ENCODE data around the gene METAP1D.

Gene METAP1D

DNA sequence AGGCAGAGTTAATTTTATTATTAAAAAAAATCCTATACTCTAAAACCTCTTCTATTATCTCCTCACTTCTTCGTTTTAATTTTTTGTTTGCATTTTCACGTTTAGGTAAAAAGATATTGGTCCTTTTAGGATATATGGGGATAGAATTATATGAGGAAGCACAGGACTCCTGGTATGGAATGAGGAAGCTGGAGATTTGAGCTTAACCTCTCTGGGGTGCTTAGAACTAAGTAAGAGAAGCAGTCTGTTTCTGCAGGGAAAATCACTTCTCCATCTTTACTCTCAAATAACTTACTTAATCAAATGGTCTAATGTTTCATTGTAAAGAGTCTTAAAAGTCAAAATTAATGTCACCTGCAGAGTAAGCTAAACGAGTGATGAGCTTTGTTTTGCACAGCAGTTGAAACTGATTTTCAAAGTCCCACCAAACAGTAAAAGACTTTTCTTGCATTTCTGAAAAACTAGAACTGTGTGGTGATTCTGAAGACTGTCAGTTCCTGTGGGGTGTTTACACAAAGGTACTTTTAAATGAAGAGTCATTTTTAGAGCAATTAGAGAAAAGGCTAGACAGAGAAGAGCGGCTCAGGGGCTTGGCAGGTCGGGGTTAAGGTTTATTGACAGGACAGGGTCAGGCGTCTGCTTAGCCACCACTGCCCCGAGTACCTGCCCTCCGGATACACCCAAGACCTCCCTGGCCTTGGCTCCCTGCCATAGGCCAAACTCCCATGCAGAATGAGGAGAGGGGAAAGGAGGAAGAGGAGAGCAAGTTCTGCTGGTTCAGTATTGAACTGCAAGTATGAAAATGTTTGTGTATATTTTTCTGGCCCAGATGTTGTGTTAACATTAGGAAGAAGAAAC, 21.6 kb downstream of the METAP1D start:
- no peak for DNase-seq (ENCODE audit: low read depth, low spot score)
- Histone ChIP-seq H3K27ac (ENCODE audit: low read length) (no peak overlapping the region), H3K27me3 (ENCODE audit: control insufficient read depth, insufficient read depth, low read length) (no peaks in the 10 kb centered on the region), H3K36me3 (ENCODE audit: control insufficient read depth, insufficient read depth, low read length) (no peaks in the 10 kb centered on the region), H3K9me3 (ENCODE audit: control insufficient read depth, insufficient read depth, low read length) (no peaks in the 10 kb centered on the region), H3K4me3 (ENCODE audit: low read length) (no peak overlapping the region), H3K4me1 (ENCODE audit: control insufficient read depth, insufficient read depth, low read length) (no peaks in the 10 kb centered on the region)
- WGBS (ENCODE audit: insufficient coverage, insufficient read length): 100% methylated on average over 2 of the region's 8 CpGs

DNA sequence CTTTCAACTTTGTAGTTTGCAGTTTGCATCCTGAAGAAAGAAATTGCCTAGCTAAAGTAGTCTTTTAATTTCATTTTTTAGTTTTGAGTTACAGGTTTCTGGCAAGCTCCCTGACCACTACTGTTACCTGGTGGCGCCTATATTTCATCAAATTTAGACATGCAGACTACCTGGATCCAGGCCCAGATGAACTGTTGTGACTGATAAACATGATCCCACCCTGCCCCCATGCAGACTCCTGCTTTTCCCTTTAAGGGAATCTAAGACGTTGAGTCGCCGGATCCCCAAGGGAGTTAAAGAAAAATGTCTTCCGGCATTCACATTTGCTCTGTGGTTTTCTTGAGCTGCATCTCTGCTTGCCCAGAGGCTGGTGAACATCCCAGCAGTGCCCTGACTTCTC, 22.2 kb downstream of the METAP1D start:
- H3K36me3 ChIP-seq (ENCODE audit: control insufficient read depth, insufficient read depth, low read length): no peaks in the 10 kb centered on the region
- no peak overlapping the region for H3K27ac ChIP-seq (ENCODE audit: low read length)
- no peaks in the 10 kb centered on the region for H3K9me3 ChIP-seq (ENCODE audit: control insufficient read depth, insufficient read depth, low read length)
- no peaks in the 10 kb centered on the region for H3K27me3 ChIP-seq (ENCODE audit: control insufficient read depth, insufficient read depth, low read length)
- no peak overlapping the region for H3K4me3 ChIP-seq (ENCODE audit: low read length)
- H3K4me1 ChIP-seq (ENCODE audit: control insufficient read depth, insufficient read depth, low read length): no peaks in the 10 kb centered on the region
- no peak for DNase-seq (ENCODE audit: low read depth, low spot score)
- WGBS (ENCODE audit: insufficient coverage, insufficient read length): no CpG with 5 or more reads among the region's 5 CpGs

DNA sequence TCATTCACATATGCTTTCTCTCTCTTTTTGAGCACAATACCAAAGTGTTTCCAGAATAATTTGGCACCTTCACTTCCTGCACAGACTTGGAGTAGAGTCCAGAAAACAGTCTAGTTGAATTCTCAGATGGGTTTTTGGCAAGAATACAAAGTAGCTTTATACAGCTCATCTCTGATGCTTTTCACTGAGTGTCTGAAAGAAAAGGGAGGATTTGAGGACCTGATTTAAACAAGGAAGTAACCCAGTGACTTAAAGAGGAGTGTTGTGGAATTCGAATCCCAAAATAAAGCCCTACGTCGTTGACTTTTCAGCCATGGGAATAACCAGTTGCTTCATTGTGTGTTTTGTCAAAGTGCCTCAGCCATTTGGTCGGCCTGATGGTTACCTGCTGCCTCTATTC, 31.8 kb downstream of the METAP1D start:
- Histone ChIP-seq H3K9me3 (ENCODE audit: control insufficient read depth, insufficient read depth, low read length) (no peaks in the 10 kb centered on the region), H3K4me3 (ENCODE audit: low read length) (no peak overlapping the region), H3K4me1 (ENCODE audit: control insufficient read depth, insufficient read depth, low read length) (no peaks in the 10 kb centered on the region), H3K27me3 (ENCODE audit: control insufficient read depth, insufficient read depth, low read length) (no peaks in the 10 kb centered on the region), H3K27ac (ENCODE audit: low read length) (no peak overlapping the region), H3K36me3 (ENCODE audit: control insufficient read depth, insufficient read depth, low read length) (no peaks in the 10 kb centered on the region)
- DNase-seq (ENCODE audit: low read depth, low spot score): no peak
- no CpG with 5 or more reads among the region's 4 CpGs for WGBS (ENCODE audit: insufficient coverage, insufficient read length)

DNA sequence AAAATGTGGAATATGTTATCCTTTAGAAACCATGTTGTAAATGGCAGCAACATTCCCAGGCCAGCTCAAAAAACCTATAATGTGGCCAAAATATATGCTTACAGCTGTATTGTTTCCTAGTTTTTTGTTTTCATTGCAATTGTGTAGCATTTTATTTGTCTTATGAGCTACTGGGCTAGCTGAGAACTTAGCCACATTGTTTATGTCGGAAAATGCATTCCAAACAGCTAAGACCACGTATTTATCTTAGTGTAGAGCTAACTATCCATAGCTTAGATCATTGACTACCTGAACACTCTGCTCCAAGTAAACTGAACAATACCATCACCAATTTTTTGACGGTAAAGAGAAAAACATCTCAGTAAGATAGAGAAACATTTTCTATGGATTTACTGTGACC, 38.4 kb downstream of the METAP1D start:
- no peak overlapping the region for H3K27ac ChIP-seq (ENCODE audit: low read length)
- WGBS (ENCODE audit: insufficient coverage, insufficient read length): no CpG with 5 or more reads among the region's 3 CpGs
- H3K9me3 ChIP-seq (ENCODE audit: control insufficient read depth, insufficient read depth, low read length): no peaks in the 10 kb centered on the region
- H3K27me3 ChIP-seq (ENCODE audit: control insufficient read depth, insufficient read depth, low read length): no peaks in the 10 kb centered on the region
- DNase-seq (ENCODE audit: low read depth, low spot score): no peak
- no peaks in the 10 kb centered on the region for H3K4me1 ChIP-seq (ENCODE audit: control insufficient read depth, insufficient read depth, low read length)
- H3K36me3 ChIP-seq (ENCODE audit: control insufficient read depth, insufficient read depth, low read length): no peaks in the 10 kb centered on the region
- no peak overlapping the region for H3K4me3 ChIP-seq (ENCODE audit: low read length)

DNA sequence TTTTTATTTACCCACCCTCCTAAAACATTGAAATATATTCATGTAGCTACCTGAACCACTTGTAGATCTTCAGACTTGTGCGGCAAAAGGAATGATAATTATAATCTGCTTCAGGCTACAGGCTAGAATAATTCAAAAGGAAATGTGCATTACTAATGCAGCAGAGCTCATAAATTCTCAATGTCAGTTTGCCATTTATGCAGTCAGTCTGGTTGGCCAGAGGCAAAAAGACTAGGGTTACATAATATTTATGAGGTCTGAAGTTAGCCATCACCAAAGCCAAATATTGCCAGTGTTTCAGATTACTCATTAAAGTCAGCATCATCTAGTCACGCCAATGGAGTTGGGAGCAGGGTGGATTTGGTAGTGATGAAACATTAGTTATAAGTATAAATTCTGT, 38.9 kb downstream of the METAP1D start:
- Histone ChIP-seq H3K4me3 (ENCODE audit: low read length) (no peak overlapping the region), H3K27me3 (ENCODE audit: control insufficient read depth, insufficient read depth, low read length) (no peaks in the 10 kb centered on the region), H3K9me3 (ENCODE audit: control insufficient read depth, insufficient read depth, low read length) (no peaks in the 10 kb centered on the region), H3K4me1 (ENCODE audit: control insufficient read depth, insufficient read depth, low read length) (no peaks in the 10 kb centered on the region), H3K27ac (ENCODE audit: low read length) (no peak overlapping the region), H3K36me3 (ENCODE audit: control insufficient read depth, insufficient read depth, low read length) (no peaks in the 10 kb centered on the region)
- no peak for DNase-seq (ENCODE audit: low read depth, low spot score)
- no CpG with 5 or more reads among the region's 2 CpGs for WGBS (ENCODE audit: insufficient coverage, insufficient read length)

DNA sequence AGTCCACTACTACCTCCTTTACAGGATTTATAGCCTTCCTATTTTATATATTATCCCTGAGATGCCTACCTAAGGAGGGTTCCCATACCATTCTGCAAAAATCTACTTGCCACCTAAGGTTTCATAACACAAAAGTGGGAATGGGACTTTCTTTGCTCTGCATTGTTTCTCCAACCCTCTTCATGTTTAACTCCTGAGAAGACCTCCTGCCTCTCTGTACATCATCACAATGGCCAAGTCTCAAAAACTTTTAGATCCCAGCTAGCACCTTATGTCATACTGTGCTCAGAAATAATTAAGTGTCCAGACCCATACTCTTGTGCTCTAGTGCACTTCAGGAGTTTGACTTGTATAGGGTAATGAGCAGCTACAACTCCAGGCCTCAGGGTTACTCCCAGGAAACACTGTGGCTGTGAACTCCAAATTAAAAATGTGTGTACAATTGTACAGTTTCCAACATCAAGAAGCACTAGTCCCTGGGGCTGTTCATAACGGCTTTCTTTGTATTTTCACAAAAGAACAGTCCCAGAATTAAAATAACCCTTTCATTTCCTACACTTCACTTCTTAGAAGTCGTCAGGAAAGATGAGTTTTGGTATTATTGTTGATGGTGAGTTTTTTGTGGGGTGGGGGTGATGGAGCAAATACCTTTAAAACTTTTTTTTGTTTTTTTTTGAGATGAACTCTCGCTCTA, 39.4 kb downstream of the METAP1D start:
- H3K27ac ChIP-seq (ENCODE audit: low read length): no peak overlapping the region
- no peaks in the 10 kb centered on the region for H3K27me3 ChIP-seq (ENCODE audit: control insufficient read depth, insufficient read depth, low read length)
- no peaks in the 10 kb centered on the region for H3K4me1 ChIP-seq (ENCODE audit: control insufficient read depth, insufficient read depth, low read length)
- H3K4me3 ChIP-seq (ENCODE audit: low read length): no peak overlapping the region
- no CpG with 5 or more reads among the region's 3 CpGs for WGBS (ENCODE audit: insufficient coverage, insufficient read length)
- no peaks in the 10 kb centered on the region for H3K9me3 ChIP-seq (ENCODE audit: control insufficient read depth, insufficient read depth, low read length)
- no peak for DNase-seq (ENCODE audit: low read depth, low spot score)
- no peaks in the 10 kb centered on the region for H3K36me3 ChIP-seq (ENCODE audit: control insufficient read depth, insufficient read depth, low read length)

DNA sequence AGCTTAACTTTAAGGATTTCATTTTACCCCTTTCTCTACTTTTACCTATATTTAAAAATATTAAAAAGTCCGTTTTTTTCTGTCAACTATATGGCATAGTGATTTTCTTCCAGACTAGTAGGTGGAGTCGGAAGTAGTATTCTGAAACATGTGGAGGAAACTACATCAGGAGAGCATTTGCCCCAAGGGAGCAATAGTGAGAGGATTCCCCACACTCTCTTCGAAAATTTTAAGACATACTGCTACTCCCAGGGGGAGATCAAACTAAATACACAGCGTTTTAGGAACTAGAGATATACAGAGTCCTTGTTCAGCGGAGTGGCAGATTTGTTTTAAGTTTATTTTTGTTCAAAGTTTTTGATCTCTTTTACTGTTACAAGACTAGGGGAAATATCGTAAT, 40.6 kb downstream of the METAP1D start:
- Histone ChIP-seq H3K4me3 (ENCODE audit: low read length) (no peak overlapping the region), H3K27me3 (ENCODE audit: control insufficient read depth, insufficient read depth, low read length) (no peaks in the 10 kb centered on the region), H3K4me1 (ENCODE audit: control insufficient read depth, insufficient read depth, low read length) (no peaks in the 10 kb centered on the region), H3K36me3 (ENCODE audit: control insufficient read depth, insufficient read depth, low read length) (no peaks in the 10 kb centered on the region), H3K27ac (ENCODE audit: low read length) (no peak overlapping the region), H3K9me3 (ENCODE audit: control insufficient read depth, insufficient read depth, low read length) (no peaks in the 10 kb centered on the region)
- no CpG with 5 or more reads among the region's 6 CpGs for WGBS (ENCODE audit: insufficient coverage, insufficient read length)
- no peak for DNase-seq (ENCODE audit: low read depth, low spot score)

DNA sequence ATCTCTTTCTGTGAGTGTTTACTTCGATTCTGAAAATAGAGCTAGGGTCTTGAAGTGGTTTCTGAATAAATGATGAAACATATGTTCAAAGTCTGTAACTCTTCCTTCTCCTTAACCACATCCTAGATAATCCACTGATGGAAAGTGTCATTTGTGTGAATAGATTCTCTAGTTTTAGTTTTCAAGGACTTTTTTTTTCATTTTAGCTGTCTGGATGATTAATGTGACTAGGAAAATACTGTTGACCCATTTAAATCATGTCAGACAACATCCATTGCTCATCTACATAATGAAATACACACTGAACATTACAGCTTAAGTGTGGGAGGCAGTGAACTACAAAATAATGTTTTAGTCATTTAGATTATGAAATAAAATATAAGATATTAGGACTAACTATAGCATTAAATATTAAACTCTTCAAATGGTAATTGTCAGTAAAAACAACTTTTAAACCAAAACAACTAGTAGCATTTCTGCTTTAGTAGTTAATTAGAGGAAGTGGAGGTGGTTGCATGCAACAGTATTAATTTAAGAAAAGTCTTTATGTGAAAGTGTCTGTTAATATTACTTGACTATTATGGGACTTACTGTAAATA, 46.4 kb downstream of the METAP1D start:
- Histone ChIP-seq H3K27ac (ENCODE audit: low read length) (no peak overlapping the region), H3K4me1 (ENCODE audit: control insufficient read depth, insufficient read depth, low read length) (no peaks in the 10 kb centered on the region), H3K27me3 (ENCODE audit: control insufficient read depth, insufficient read depth, low read length) (no peaks in the 10 kb centered on the region), H3K9me3 (ENCODE audit: control insufficient read depth, insufficient read depth, low read length) (no peaks in the 10 kb centered on the region), H3K36me3 (ENCODE audit: control insufficient read depth, insufficient read depth, low read length) (no peaks in the 10 kb centered on the region), H3K4me3 (ENCODE audit: low read length) (no peak overlapping the region)
- no peak for DNase-seq (ENCODE audit: low read depth, low spot score)
- no CpG with 5 or more reads among the region's 1 CpG for WGBS (ENCODE audit: insufficient coverage, insufficient read length)

DNA sequence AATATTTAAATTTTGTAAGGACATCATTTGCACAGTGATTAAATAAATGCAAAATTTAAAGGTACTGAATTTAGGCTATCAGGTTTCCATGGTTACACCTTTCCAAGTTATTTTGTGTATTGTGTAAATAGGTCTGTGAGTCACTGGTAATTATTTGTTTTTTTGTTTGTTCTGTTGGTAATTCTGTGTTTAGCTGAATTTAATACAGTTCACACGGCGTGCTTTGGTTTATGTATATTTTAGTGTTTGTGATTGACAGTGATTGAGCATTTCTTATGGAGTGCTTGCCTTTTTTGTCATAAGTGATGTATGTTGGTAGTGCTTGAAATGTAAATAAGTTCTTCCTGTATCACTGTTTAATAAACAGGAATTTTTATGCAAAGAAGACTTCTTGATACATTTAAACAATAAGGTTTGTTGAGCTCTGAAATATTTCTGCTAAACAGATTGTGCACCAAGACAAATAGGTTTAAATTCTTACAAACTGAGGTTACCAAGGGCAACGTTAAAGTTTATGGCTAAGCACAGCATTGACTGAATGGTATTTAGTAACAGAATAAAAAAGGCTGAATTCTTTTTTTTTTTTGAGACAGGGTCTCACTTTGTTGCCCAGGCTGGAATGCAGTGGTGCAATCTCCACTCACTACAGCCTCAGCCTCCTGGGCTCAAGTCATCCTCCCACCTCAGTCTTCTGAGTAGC, 47.3 kb downstream of the METAP1D start:
- no CpG with 5 or more reads among the region's 3 CpGs for WGBS (ENCODE audit: insufficient coverage, insufficient read length)
- H3K27ac ChIP-seq (ENCODE audit: low read length): no peak overlapping the region

More for the DNA sequence above, 47.3 kb downstream of the METAP1D start:
- no peaks in the 10 kb centered on the region for H3K9me3 ChIP-seq (ENCODE audit: control insufficient read depth, insufficient read depth, low read length)
- DNase-seq (ENCODE audit: low read depth, low spot score): no peak
- no peaks in the 10 kb centered on the region for H3K27me3 ChIP-seq (ENCODE audit: control insufficient read depth, insufficient read depth, low read length)
- H3K36me3 ChIP-seq (ENCODE audit: control insufficient read depth, insufficient read depth, low read length): no peaks in the 10 kb centered on the region
- no peak overlapping the region for H3K4me3 ChIP-seq (ENCODE audit: low read length)
- H3K4me1 ChIP-seq (ENCODE audit: control insufficient read depth, insufficient read depth, low read length): no peaks in the 10 kb centered on the region

Data from iPS DF 6.9 (cell line).